ENCODE results near the gene BCAM. TPM values are rescaled to one million over a fixed set of nuclear protein-coding genes. Genes with fewer than 3 reads are reported as not detected.

BCAM gene, protein sequence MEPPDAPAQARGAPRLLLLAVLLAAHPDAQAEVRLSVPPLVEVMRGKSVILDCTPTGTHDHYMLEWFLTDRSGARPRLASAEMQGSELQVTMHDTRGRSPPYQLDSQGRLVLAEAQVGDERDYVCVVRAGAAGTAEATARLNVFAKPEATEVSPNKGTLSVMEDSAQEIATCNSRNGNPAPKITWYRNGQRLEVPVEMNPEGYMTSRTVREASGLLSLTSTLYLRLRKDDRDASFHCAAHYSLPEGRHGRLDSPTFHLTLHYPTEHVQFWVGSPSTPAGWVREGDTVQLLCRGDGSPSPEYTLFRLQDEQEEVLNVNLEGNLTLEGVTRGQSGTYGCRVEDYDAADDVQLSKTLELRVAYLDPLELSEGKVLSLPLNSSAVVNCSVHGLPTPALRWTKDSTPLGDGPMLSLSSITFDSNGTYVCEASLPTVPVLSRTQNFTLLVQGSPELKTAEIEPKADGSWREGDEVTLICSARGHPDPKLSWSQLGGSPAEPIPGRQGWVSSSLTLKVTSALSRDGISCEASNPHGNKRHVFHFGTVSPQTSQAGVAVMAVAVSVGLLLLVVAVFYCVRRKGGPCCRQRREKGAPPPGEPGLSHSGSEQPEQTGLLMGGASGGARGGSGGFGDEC
- total RNA-seq (not detected), total RNA-seq (0 to 0.26 (median 0) reads per million in 172 experiments)
- polyA plus RNA-seq (2013, experiment 1 of 2), result not detected
- polyA plus RNA-seq (2013, experiment 2 of 2), result 4.7 TPM

DNA sequence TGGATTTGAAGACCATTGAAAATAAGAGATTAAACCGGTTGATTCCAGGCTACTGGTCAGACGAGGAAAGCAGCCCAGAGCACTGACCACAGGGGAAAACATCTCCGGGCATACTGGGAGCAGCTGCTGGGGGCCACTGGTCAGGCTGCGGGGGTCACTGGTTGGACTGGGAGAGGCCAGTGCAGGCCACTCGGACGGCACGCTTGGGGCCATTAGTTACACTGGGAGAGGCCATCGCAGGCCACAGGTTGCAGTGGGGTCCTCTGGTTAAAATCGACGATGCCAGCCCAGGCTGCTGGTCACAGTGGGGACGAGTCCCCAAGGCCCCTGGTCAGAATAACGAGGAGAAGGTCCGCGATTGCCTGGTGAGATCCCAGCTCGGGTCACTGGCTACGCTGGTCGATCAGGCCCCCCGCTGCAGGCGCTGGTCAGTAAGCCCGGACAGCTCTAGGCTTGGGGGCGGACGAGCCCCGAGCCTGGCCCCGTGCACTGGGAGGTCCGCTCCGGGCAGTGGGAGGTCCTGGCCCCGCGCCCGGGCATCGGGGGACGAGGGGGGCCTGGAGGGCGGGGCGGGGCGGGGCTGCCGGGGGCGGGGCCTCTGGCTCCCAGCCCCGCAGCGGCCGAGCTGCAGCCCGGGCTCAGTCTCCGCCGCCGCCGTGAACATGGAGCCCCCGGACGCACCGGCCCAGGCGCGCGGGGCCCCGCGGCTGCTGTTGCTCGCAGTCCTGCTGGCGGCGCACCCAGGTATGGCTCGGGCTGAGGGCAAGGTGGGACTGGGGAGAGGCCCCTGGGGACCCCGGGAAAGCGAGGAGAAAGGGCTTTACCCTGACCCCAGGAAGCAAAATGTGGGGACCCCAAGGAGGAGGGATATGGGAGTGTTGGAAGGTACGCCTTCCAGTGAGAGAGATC lies at the start of gene BCAM:
Gene BCAM, plus strand, starts transcription at position 641 of the 909 bp plus-strand sequence. Its CDS starts 22 bp downstream, at position 663.
- no peak for ATAC-seq (ENCODE audit: poor library complexity)
- H3K27ac Mint-ChIP-seq, result no peak within 1 kb of the TSS
- no peak within 1 kb of the TSS for H3K27ac ChIP-seq (ENCODE audit: low read depth in 1 of 2, low read length in 2 of 2)
- no peak within 1 kb of the TSS for H3K4me3 ChIP-seq (ENCODE audit: low read length)
- ChIA-PET CTCF (no interaction called here), POLR2A (no interaction called here)
- H3K36me3 Mint-ChIP-seq (ENCODE audit: low read depth), result no peaks in the 10 kb centered on the region
- peaks cover 0 to 15% of the 10 kb centered on the region in 2 experiments for H3K9me3 ChIP-seq (ENCODE audit: control insufficient read depth in 1 of 2, insufficient read depth in 1 of 2, low read length in 2 of 2)
- no peaks in the 10 kb centered on the region for H3K36me3 ChIP-seq (ENCODE audit: insufficient read depth, low read length)
- intact Hi-C loops (cut with DNase I, micrococcal nuclease), result no loop called here
- peaks cover 42% of the 10 kb centered on the region for H3K27me3 Mint-ChIP-seq
- H3K9me3 Mint-ChIP-seq, result no peaks in the 10 kb centered on the region
- no peaks in the 10 kb centered on the region for H3K4me1 Mint-ChIP-seq (ENCODE audit: low read depth)
- peak in 2 of 14 experiments; percentile 23 to 28 for DNase-seq
- peaks cover 6% of the 10 kb centered on the region for H3K4me1 ChIP-seq (ENCODE audit: insufficient read depth, low read length)
- peaks cover 17 to 29% of the 10 kb centered on the region in 2 experiments for H3K27me3 ChIP-seq (ENCODE audit: control insufficient read depth in 1 of 2, insufficient read depth in 2 of 2, low read length in 2 of 2)
- H3K4me3 Mint-ChIP-seq, result no peak within 1 kb of the TSS
- no peak for TF ChIP-seq CTCF (IDR thresholded peaks at IDR 0.05)

DNA sequence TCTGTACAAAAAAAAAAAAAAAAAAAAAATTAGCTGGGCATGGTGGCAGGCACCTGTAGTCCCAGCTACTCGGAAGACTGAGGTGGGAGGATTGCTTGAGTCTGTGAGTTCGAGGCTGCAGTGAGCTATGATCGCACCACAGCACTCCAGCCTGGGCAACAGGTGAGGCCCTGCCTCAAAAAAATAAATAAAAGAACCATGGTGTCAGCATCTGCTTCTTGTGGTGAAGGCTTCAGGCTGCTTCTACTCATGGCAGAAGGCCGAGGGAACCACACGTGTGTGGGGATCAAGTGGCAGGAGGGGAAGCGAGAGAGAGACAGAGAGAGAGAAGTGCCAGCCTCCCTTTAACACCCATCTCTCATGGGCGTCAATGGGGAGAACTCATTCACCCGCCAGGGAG lies 46.9 kb upstream of the BCAM start:
- TF ChIP-seq CTCF (IDR thresholded peaks at IDR 0.05), result no peak
- no peak overlapping the region for H3K27ac ChIP-seq (ENCODE audit: low read depth in 1 of 2, low read length in 2 of 2)
- intact Hi-C loops (cut with DNase I, micrococcal nuclease), result no loop called here
- ChIA-PET CTCF (interaction anchor here (0.6 to 2.0 kb wide), 3 partner anchors 9 to 949 kb away, joined by 3 to 9 read pairs (median 6); no protein-coding TSS in a partner anchor), POLR2A (interaction anchor here (0.8 kb wide), 1 partner anchor 8 kb away, joined by 3 read pairs; no protein-coding TSS in a partner anchor)
- no peaks in the 10 kb centered on the region for H3K27me3 Mint-ChIP-seq
- H3K27me3 ChIP-seq (ENCODE audit: control insufficient read depth in 1 of 2, insufficient read depth in 2 of 2, low read length in 2 of 2), result no peaks in the 10 kb centered on the region
- H3K27ac Mint-ChIP-seq, result no peak overlapping the region
- H3K9me3 Mint-ChIP-seq, result no peaks in the 10 kb centered on the region
- ATAC-seq (ENCODE audit: poor library complexity) (no peak), DNase-seq (no peak)
- peaks cover 41% of the 10 kb centered on the region for H3K4me1 ChIP-seq (ENCODE audit: insufficient read depth, low read length)
- no peak overlapping the region for H3K4me3 Mint-ChIP-seq
- no peaks in the 10 kb centered on the region for H3K9me3 ChIP-seq (ENCODE audit: control insufficient read depth in 1 of 2, insufficient read depth in 1 of 2, low read length in 2 of 2)
- H3K4me3 ChIP-seq (ENCODE audit: low read length), result no peak overlapping the region
- H3K36me3 ChIP-seq (ENCODE audit: insufficient read depth, low read length), result peaks cover 28% of the 10 kb centered on the region
- peaks cover 30% of the 10 kb centered on the region for H3K36me3 Mint-ChIP-seq (ENCODE audit: low read depth)
- H3K4me1 Mint-ChIP-seq (ENCODE audit: low read depth), result peaks cover 34% of the 10 kb centered on the region
